HG03139 (cell line): ENCODE measurements around the gene PRKAR1B.

Experiments
- ATAC-seq: cut with Tn5 transposase; IDR thresholded peaks from one replicate; pipeline ENCODE4 v1.9.1; 2021; ENCODE audit not compliant: unreplicated experiment

The PRKAR1B gene

GRCh38 chr7:741850-742249, 14.8 kb upstream of the PRKAR1B start:
- ATAC-seq = no peak

DNA sequence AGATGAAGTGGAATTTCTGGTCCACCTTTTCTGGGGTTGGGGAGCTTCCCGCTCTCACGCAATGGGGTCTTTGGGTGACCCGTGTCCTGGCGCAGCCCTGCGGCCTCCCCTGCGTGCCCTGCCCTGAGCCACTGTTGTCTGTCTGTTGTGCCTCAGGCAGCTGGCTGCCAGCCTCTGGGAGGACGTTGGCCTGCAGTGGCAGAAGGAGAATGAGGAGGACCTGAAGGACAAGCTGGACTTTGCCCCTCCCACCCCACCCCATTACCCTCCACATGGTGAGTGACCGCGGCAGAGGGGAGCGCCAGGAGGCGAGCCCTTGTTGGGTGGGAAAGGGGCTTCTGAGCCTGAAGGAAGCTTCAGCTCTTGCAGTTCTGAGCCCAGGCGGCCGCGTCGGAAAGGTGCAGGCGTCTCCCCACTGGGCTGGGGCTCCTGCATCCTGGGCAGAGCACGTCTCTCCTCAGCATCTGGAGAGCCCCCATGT, 14.2 kb upstream of the PRKAR1B start:
- no peak for ATAC-seq

- no peak for ATAC-seq
Measured at GRCh38 chr7:739983-740942, 13.2 kb upstream of the PRKAR1B start.

- ATAC-seq = no peak
Measured at GRCh38 chr7:739455-739982, 12.4 kb upstream of the PRKAR1B start.

GRCh38 chr7:738723-739454, 11.8 kb upstream of the PRKAR1B start:
- ATAC-seq = no peak

- ATAC-seq = no peak
Measured at GRCh38 chr7:738241-738640, 11.2 kb upstream of the PRKAR1B start.

- no peak for ATAC-seq
Measured at GRCh38 chr7:734808-735207, 7.7 kb upstream of the PRKAR1B start.

GRCh38 chr7:734214-734613, 7.1 kb upstream of the PRKAR1B start:
- ATAC-seq = no peak

DNA sequence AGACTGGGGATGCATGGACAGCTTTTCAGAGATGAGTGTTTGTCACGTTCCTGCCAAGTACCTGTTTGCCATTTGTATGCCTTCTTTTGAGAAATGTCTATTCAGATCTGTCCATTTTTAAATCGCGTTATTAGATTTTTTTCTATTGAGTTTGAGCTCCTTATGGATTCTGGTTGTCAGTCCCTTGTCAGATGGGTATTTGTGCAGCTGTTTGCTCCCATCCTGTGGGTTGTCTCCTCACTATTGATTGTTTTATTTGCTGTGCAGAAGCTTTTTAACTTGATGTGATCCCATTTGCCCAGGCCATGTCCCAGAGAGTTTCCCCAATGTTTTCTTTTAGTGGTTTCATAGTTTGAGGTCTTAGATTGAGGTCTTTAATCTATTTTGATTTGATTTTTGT, 5.5 kb upstream of the PRKAR1B start:
- ATAC-seq = no peak

DNA sequence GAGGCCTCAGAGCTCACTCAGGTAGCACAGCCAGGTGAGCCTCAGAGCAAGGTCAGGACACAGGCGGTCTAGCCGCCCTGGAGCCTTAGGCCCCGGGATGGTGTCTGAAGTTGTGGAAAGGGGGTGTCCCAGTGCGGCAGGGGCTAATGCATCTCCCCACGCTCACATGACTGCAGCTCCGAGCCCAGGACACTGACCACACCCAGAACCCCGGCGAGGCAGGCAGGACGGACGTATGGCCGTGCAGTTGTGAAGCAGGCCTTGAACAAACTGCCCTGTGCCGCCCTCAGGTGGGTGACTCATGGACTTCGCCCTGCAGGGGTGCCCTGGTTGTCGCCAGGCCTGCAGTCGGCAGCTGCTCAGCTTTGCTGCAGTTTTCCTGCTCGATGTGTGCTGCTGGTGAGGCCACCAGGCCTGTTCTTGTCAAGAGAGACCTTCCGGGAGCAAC, 5.0 kb upstream of the PRKAR1B start:
- no peak for ATAC-seq

GRCh38 chr7:731440-732085, 4.5 kb upstream of the PRKAR1B start:
- no peak for ATAC-seq

- no peak for ATAC-seq
Measured at GRCh38 chr7:730501-731439, 3.7 kb upstream of the PRKAR1B start.

GRCh38 chr7:729140-730000, 2.3 kb upstream of the PRKAR1B start:
- no peak for ATAC-seq

DNA sequence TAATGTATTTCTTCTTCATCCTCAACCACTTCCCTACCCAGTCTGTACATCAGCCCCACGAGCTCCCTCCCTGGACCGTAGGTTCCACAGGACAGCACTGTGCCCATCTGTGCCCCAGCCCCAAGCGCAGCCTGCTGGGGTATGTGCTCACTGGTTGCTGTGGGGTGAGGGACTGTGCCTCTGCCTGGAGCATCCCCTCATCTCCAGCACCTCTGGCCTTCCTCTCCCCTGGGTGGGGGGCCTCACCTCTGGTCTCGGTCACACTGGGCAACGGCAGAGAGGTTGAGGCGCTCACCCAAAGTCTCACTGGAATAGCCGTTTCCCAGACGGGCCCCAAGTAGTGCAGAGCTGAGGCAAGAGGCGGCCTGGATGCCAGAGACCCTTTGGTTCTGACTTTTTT, 1.5 kb upstream of the PRKAR1B start:
- ATAC-seq = no peak

- no peak for ATAC-seq
Measured at GRCh38 chr7:727806-728460, 852 bp upstream of the PRKAR1B start.

DNA sequence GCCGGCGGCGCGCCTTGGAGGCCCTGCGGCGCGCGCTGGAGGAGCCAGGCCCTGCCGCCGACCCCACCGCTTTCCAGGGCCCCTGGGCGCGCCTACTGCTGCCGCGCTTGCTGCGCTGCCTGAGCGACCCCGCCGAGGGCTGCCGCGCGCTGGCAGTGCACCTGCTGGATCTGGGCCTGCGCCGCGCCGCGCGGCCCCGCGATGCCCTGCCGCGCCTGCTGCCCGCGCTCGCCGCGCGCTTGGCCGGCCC, 302 bp downstream of the PRKAR1B start:
- no peak for ATAC-seq

GRCh38 chr7:726084-726853, 812 bp downstream of the PRKAR1B start, which contains the start of gene DNAAF5:
TSS of gene DNAAF5 (plus strand) at chr7:726699. CDS start at chr7:726721, 22 bp downstream.
- ATAC-seq = peak; percentile 91
